CD8-positive, alpha-beta memory T cell (primary cell): ENCODE results near the gene TSPAN7. TPM values are rescaled to one million over a fixed set of nuclear protein-coding genes. Genes with fewer than 3 reads are reported as not detected.
A peak's percentile ranks its signal among the peaks of the same experiment; 100 is the strongest.

ENCODE experiments used
- CTCF ChIA-PET: fragments of 350-600 bp; sonication (Branson Sonifier 250); formaldehyde crosslinking; loops from one replicate; lab custom pipeline; 2021; ENCODE audit warnings: antibody characterized with exemption; lab: Charles Lee
- POLR2A ChIA-PET: fragments of 350-600 bp; sonication (Branson Sonifier 250); formaldehyde crosslinking; loops from one replicate; lab custom pipeline; 2021; ENCODE audit warnings: antibody characterized with exemption; lab: Charles Lee
- DNase-seq, 5 donors: peaks; one replicate each; pipeline versions ENCODE4 v3.0.0 to v3.0.0-alpha.2; 2020 to 2022; ENCODE audit warnings: mixed read lengths in 1 of 5
- H3K27ac ChIP-seq: one replicate; pipeline ENCODE4 v1.7.0; 2013; ENCODE audit warnings: low read depth, mild to moderate bottlenecking, low read length, moderate library complexity
- H3K27me3 ChIP-seq: 2 replicates; pipeline ENCODE4 v1.7.0; 2013; ENCODE audit warnings: low read length, mild to moderate bottlenecking; ENCODE audit not compliant: insufficient read depth, poor library complexity, severe bottlenecking
- H3K36me3 ChIP-seq: 2 replicates; pipeline ENCODE4 v1.7.0; 2013; ENCODE audit warnings: mild to moderate bottlenecking, low read length, moderate library complexity; ENCODE audit not compliant: insufficient read depth
- H3K4me1 ChIP-seq: 2 replicates; pipeline ENCODE4 v1.7.0; 2013; ENCODE audit warnings: mild to moderate bottlenecking, low read length, moderate library complexity; ENCODE audit not compliant: insufficient read depth
- H3K4me3 ChIP-seq: 2 replicates; pipeline ENCODE4 v1.7.0; 2013; ENCODE audit warnings: mild to moderate bottlenecking, low read length
- H3K9me3 ChIP-seq: 2 replicates; pipeline ENCODE4 v1.7.0; 2013; ENCODE audit warnings: mild to moderate bottlenecking, low read length
- H3K27ac Mint-ChIP-seq, 8 donors: one replicate each; pipeline ENCODE4 v1.8.0; 2020 to 2021; ENCODE audit warnings: mixed read lengths in 8 of 8, mild to moderate bottlenecking in 6 of 8, inconsistent platforms in 3 of 8, moderate library complexity in 3 of 8
- H3K27me3 Mint-ChIP-seq, 2 donors: one replicate each; pipeline ENCODE4 v1.8.0; 2020 to 2021; ENCODE audit warnings: mixed read lengths in 2 of 2, mild to moderate bottlenecking in 1 of 2, moderate library complexity in 1 of 2
- H3K36me3 Mint-ChIP-seq, 3 donors: one replicate each; pipeline ENCODE4 v1.8.0; 2020 to 2021; ENCODE audit warnings: mixed read lengths in 3 of 3, inconsistent platforms in 1 of 3, mild to moderate bottlenecking in 1 of 3
- H3K4me1 Mint-ChIP-seq, 3 donors: one replicate each; pipeline ENCODE4 v1.8.0; 2020 to 2021; ENCODE audit warnings: mixed read lengths in 3 of 3, inconsistent platforms in 1 of 3, mild to moderate bottlenecking in 1 of 3
- H3K4me3 Mint-ChIP-seq, 7 donors: one replicate each; pipeline ENCODE4 v1.8.0; 2020 to 2021; ENCODE audit warnings: mixed read lengths in 7 of 7, mild to moderate bottlenecking in 6 of 7, moderate library complexity in 4 of 7, inconsistent platforms in 2 of 7
- H3K9me3 Mint-ChIP-seq, 5 donors: one replicate each; pipeline ENCODE4 v1.8.0; 2020 to 2022; ENCODE audit warnings: mixed read lengths in 5 of 5, mild to moderate bottlenecking in 3 of 5, moderate library complexity in 2 of 5, inconsistent platforms in 1 of 5
- polyA plus RNA-seq: library from polyadenylated mRNA; unstranded; fragments of 300-500 nt; fragmentation: Illumina TruSeq; gene quantifications from one replicate; pipeline ENCODE4 v1.2.3, GENCODE V29; 2021
- total RNA-seq, 2 experiments: library from RNA; stranded (reverse); gene quantifications; one replicate each; pipeline ENCODE4 v1.2.3, GENCODE V29; 2021

Gene TSPAN7
- total and polyA plus RNA-seq, 3 experiments from 2014 or later, result 0.18 to 0.22 TPM; not detected in 1

DNA sequence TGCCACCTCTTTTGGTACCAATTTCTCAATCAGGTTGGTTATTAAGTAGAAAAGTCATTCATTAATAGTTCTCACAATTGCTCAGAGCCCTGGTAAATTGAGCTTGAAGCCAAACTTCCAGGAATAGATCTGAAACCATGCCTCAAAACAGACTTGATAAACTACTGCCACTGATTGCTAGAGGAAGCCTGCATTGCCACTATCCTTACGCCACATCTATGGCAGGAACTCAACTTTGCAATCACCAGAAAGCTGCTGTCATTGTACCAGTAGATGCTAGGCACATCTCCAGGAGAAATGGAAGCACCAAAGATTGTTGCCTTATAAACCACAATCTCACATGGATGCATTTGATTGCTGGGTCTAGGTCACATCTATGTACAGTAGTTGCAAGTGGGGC, 21.6 kb upstream of the TSPAN7 start:
- H3K9me3 Mint-ChIP-seq, result no peaks in the 10 kb centered on the region
- H3K27ac ChIP-seq, result no peak overlapping the region
- no peak overlapping the region for H3K4me3 Mint-ChIP-seq
- CTCF ChIA-PET, result no interaction called here
- DNase-seq, result no peak
- no peak overlapping the region for H3K27ac Mint-ChIP-seq
- H3K4me1 Mint-ChIP-seq, result no peaks in the 10 kb centered on the region
- no peaks in the 10 kb centered on the region for H3K36me3 ChIP-seq
- POLR2A ChIA-PET, result no interaction called here
- no peak overlapping the region for H3K4me3 ChIP-seq
- no peaks in the 10 kb centered on the region for H3K27me3 ChIP-seq
- H3K9me3 ChIP-seq, result no peaks in the 10 kb centered on the region
- no peaks in the 10 kb centered on the region for H3K36me3 Mint-ChIP-seq
- H3K4me1 ChIP-seq, result no peaks in the 10 kb centered on the region
- peaks cover 2 to 5% of the 10 kb centered on the region in 2 donors for H3K27me3 Mint-ChIP-seq

DNA sequence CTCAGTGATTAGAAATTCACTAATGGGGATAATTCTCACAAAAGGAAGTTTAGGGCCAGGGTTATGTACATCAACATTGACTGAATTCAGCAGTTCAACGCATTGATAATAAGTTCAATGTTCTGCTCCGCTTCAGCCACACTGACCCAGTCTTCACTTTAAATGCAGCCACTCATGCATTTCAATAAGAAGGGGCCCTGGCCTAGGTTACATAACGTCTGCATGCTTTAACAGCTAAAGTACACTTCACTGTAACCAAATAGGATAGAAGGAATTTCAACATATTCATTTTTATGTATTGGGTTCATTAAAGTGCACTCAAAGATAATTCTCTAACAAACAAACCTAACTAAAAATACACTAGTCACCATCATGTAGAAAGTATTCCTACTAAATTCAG, 12.8 kb upstream of the TSPAN7 start:
- Histone ChIP-seq H3K4me1 (no peaks in the 10 kb centered on the region), H3K9me3 (no peaks in the 10 kb centered on the region), H3K27ac (no peak overlapping the region), H3K27me3 (no peaks in the 10 kb centered on the region), H3K36me3 (no peaks in the 10 kb centered on the region), H3K4me3 (no peak overlapping the region)
- DNase-seq, result no peak
- Mint-ChIP-seq H3K4me1 (no peaks in the 10 kb centered on the region), H3K27me3 (peaks cover 2 to 10% of the 10 kb centered on the region in 2 donors), H3K9me3 (peaks cover 0 to 2% (median 0%) of the 10 kb centered on the region in 5 donors), H3K27ac (no peak overlapping the region), H3K4me3 (no peak overlapping the region), H3K36me3 (no peaks in the 10 kb centered on the region)
- ChIA-PET POLR2A (no interaction called here), CTCF (no interaction called here)

DNA sequence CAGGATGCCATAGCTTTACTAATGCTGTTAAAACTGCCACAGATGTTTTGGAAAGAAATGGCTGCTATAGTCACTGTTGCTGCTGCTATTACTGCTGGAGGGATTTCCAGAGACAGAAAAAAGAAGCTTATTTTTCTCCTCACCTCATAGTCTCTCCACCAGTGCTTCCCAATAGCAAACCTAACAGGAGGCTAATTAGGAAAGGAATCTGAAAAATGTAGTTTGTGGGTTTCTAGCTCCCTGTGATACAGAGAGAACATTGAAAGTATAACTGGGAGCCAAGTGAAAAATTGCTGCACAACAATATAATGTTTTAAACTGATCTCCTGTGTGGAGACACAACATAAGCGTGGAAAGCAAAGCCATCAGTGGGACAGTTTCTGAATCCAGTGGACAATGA, 8.6 kb upstream of the TSPAN7 start:
- Mint-ChIP-seq H3K4me1 (no peaks in the 10 kb centered on the region), H3K9me3 (peaks cover 0 to 2% (median 0%) of the 10 kb centered on the region in 5 donors), H3K36me3 (no peaks in the 10 kb centered on the region)

DNA sequence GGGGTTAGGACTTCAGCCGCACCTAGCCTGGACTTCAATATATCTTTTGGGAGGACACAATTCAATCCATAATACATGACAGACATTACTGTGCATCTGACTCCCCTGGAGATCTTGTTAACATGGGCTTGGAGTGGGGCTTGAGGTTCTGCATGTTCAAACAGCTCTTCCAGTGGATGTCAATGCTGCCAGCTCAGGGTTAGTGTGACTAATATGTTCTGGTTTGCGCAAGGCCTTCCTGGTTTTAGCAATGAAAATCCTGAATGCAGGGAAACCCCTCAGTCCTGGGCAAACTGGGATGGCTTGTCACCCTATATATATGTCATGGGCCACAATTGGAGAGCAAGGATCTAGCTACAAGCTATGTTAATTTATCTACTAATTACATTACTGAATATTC, 2.7 kb upstream of the TSPAN7 start:
- ChIA-PET POLR2A (no interaction called here), CTCF (no interaction called here)
- peaks cover 0 to 4% (median 3%) of the 10 kb centered on the region in 3 donors for H3K4me1 Mint-ChIP-seq
- H3K9me3 Mint-ChIP-seq, result no peaks in the 10 kb centered on the region
- no peak for DNase-seq
- Histone ChIP-seq H3K9me3 (no peaks in the 10 kb centered on the region), H3K27me3 (no peaks in the 10 kb centered on the region), H3K27ac (no peak overlapping the region), H3K4me3 (no peak overlapping the region), H3K36me3 (no peaks in the 10 kb centered on the region), H3K4me1 (peaks cover 5% of the 10 kb centered on the region)
- H3K4me3 Mint-ChIP-seq, result no peak overlapping the region
- no peaks in the 10 kb centered on the region for H3K36me3 Mint-ChIP-seq
- H3K27ac Mint-ChIP-seq, result no peak overlapping the region
- peaks cover 2 to 25% of the 10 kb centered on the region in 2 donors for H3K27me3 Mint-ChIP-seq

More for the DNA sequence above, 8.6 kb upstream of the TSPAN7 start:
- H3K4me3 Mint-ChIP-seq, result no peak overlapping the region
- Histone ChIP-seq H3K36me3 (no peaks in the 10 kb centered on the region), H3K9me3 (no peaks in the 10 kb centered on the region), H3K4me3 (no peak overlapping the region), H3K27ac (no peak overlapping the region), H3K27me3 (no peaks in the 10 kb centered on the region), H3K4me1 (no peaks in the 10 kb centered on the region)
- no peak overlapping the region for H3K27ac Mint-ChIP-seq
- POLR2A ChIA-PET, result no interaction called here
- DNase-seq, result no peak
- CTCF ChIA-PET, result no interaction called here
- peaks cover 7 to 14% of the 10 kb centered on the region in 2 donors for H3K27me3 Mint-ChIP-seq

DNA sequence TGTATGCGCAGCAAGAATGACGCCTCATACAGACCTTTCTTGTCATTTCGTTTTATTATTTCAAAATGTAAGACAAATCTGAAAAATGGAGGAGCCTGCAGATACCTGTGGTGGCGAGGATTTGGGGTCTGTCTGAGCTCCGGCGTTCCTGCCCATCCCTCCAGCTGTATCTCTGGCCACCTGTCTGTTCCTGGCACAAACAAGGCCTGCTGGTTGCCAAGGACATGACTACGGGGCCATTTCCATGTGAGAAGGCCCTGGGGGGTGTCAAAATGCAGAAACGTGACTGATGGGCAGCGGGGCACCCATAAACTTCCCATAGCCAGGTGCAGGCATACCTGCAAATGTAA, 591 bp upstream of the TSPAN7 start:
- Histone ChIP-seq H3K27me3 (no peaks in the 10 kb centered on the region), H3K4me3 (peak overlapping the region; percentile 49), H3K36me3 (no peaks in the 10 kb centered on the region), H3K4me1 (peaks cover 5% of the 10 kb centered on the region), H3K27ac (no peak overlapping the region), H3K9me3 (no peaks in the 10 kb centered on the region)
- CTCF ChIA-PET, result no interaction called here
- no peak for DNase-seq
- Mint-ChIP-seq H3K36me3 (no peaks in the 10 kb centered on the region), H3K4me3 (peak overlapping the region in 4 of 7 donors; percentile 45 to 84 (median 81)), H3K27me3 (peaks cover 5 to 17% of the 10 kb centered on the region in 2 donors), H3K4me1 (peaks cover 0 to 4% (median 3%) of the 10 kb centered on the region in 3 donors), H3K9me3 (no peaks in the 10 kb centered on the region), H3K27ac (no peak overlapping the region)
- POLR2A ChIA-PET, result no interaction called here

DNA sequence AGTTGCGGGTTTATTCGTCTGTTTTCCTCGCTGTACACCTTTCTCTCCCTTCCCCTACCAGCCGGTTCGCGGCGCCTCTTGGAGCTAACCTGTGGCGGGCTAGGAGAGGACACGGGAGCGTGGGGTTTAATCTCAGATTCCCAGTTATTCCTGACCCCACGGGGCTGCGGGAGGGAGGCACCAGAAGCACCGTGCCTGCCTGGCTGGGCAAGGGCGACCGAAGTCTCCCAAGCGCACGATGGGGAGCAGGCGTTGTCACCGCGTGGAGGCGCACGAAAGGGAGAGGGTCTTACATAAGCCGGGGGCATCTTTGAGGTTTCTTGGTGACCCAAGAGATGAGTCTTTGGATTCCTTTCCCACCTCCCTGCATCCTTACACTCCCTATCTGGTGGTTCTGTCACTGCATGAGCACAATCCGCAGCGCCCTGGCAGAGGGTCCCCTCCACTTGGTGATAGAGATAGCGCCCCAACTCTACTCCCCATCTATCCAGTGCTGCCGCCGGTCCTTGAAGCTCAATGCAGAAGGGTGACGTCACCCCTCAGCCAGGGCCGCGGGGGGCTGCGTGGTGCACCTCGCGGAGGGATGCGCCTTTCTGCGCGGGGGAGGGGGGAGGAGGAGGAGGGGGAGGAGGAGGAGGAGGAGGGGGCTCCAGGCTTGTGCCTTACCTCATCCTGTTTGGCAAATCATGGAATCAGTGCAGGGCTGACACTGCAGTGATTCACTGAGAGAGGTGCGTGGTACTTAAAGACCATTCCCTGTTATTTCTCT, 793 bp downstream of the TSPAN7 start:
- H3K27ac Mint-ChIP-seq, result no peak overlapping the region
- peaks cover 5 to 11% of the 10 kb centered on the region in 2 donors for H3K27me3 Mint-ChIP-seq
- DNase-seq, result peak in 2 of 5 donors; percentile 1 to 14
- Histone ChIP-seq H3K27ac (no peak overlapping the region), H3K9me3 (no peaks in the 10 kb centered on the region), H3K4me3 (peak overlapping the region; percentile 45), H3K27me3 (no peaks in the 10 kb centered on the region), H3K4me1 (peaks cover 5% of the 10 kb centered on the region), H3K36me3 (no peaks in the 10 kb centered on the region)
- H3K9me3 Mint-ChIP-seq, result no peaks in the 10 kb centered on the region
- peak overlapping the region; percentile 78 to 84 (median 81) for H3K4me3 Mint-ChIP-seq
- no peaks in the 10 kb centered on the region for H3K36me3 Mint-ChIP-seq
- ChIA-PET CTCF (no interaction called here), POLR2A (no interaction called here)
- H3K4me1 Mint-ChIP-seq, result peaks cover 0 to 4% (median 3%) of the 10 kb centered on the region in 3 donors

DNA sequence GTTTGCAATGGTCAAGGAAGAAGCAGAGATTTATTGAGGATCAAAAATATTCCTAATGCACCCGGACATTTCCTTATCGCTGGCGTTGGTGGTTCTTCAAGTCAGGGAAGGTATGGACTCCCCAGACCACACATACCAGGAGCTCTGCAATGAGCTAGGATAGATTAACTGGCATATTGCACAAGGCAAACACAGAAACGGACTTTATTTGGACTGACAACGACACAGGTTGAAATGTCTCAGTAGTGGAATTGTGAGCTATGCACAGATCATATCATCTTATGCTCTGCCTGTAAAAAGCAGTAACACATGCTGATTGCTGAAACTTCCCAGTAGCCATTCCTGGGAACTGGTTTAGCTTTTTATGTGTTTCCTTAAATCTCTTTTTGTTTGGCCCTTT, 1.7 kb downstream of the TSPAN7 start:
- peaks cover 5% of the 10 kb centered on the region for H3K4me1 ChIP-seq
- H3K27me3 ChIP-seq, result no peaks in the 10 kb centered on the region
- H3K27ac Mint-ChIP-seq, result peak overlapping the region in 2 of 8 donors; percentile 26 to 56
- ChIA-PET POLR2A (no interaction called here), CTCF (no interaction called here)
- peak overlapping the region in 1 of 7 donors; percentile 78 for H3K4me3 Mint-ChIP-seq
- H3K4me1 Mint-ChIP-seq, result peaks cover 0 to 4% (median 3%) of the 10 kb centered on the region in 3 donors
- no peaks in the 10 kb centered on the region for H3K9me3 Mint-ChIP-seq
- no peaks in the 10 kb centered on the region for H3K36me3 ChIP-seq
- H3K4me3 ChIP-seq, result no peak overlapping the region
- DNase-seq, result no peak
- H3K9me3 ChIP-seq, result no peaks in the 10 kb centered on the region
- H3K27me3 Mint-ChIP-seq, result peaks cover 5 to 11% of the 10 kb centered on the region in 2 donors
- H3K36me3 Mint-ChIP-seq, result no peaks in the 10 kb centered on the region
- no peak overlapping the region for H3K27ac ChIP-seq

DNA sequence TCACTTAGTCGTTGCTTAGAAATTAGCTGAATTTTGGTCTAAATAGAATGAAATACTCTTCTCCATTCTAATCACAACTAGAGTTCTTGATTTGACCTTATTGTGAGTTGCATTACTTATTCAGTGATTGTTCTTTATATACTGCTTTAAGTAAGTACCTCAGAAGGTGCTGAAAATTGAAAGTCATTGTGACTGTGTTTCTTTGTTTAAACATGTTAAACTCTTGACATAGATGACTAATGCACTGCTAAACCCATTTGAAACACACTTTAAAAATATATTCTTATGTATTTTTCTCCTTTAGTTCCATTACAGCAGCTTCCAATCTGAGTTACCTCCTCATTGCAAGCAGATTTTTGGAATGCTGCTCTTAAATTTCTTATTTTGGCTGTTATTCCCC, 9.1 kb downstream of the TSPAN7 start:
- no peaks in the 10 kb centered on the region for H3K4me1 Mint-ChIP-seq
- no peak for DNase-seq
- peaks cover 8 to 9% of the 10 kb centered on the region in 2 donors for H3K27me3 Mint-ChIP-seq
- no peak overlapping the region for H3K27ac Mint-ChIP-seq
- no peaks in the 10 kb centered on the region for H3K36me3 Mint-ChIP-seq
- H3K9me3 Mint-ChIP-seq, result no peaks in the 10 kb centered on the region
- CTCF ChIA-PET, result no interaction called here
- no peak overlapping the region for H3K27ac ChIP-seq
- H3K4me3 ChIP-seq, result no peak overlapping the region
- no peaks in the 10 kb centered on the region for H3K9me3 ChIP-seq
- no peaks in the 10 kb centered on the region for H3K36me3 ChIP-seq
- no peaks in the 10 kb centered on the region for H3K27me3 ChIP-seq
- H3K4me3 Mint-ChIP-seq, result no peak overlapping the region
- H3K4me1 ChIP-seq, result no peaks in the 10 kb centered on the region
- POLR2A ChIA-PET, result no interaction called here
